Right lobe of liver (tissue), 6 donors: Measurements from ENCODE around the gene SMIM13. TPM values are rescaled to one million over a fixed set of nuclear protein-coding genes. Genes with fewer than 3 reads are reported as not detected.

Source experiments
- ATAC-seq, 4 donors: fragments of 200-7000 bp; cut with Tn5 transposase; one replicate each; pipeline ENCODE4 v1.9.1; 2020; ENCODE audit warnings: mild to moderate bottlenecking in 4 of 4, moderate library complexity in 4 of 4
- DNase-seq, 3 donors: peaks; one replicate each; pipeline ENCODE4 v3.0.0-alpha.2; 2020
- H3K27ac ChIP-seq, 3 donors: fragments of 200-600 bp; one replicate each; pipeline ENCODE4 v1.8.0; 2022
- H3K27me3 ChIP-seq, 2 donors: fragments of 200-600 bp; one replicate each; pipeline ENCODE4 v1.8.0; 2022
- H3K36me3 ChIP-seq, 4 donors: fragments of 200-600 bp; sonication (generic) in 1 of 4; one replicate each; pipeline versions ENCODE4 v1.5.1 to v1.8.0; 2017 to 2022; ENCODE audit warnings: control low read depth in 1 of 4
- H3K4me1 ChIP-seq, 4 donors: fragments of 200-600 bp; sonication (generic) in 1 of 4; one replicate each; pipeline versions ENCODE4 v1.5.1 to v1.8.0; 2017 to 2022; ENCODE audit warnings: control low read depth in 1 of 4
- H3K4me3 ChIP-seq, 3 donors: fragments of 200-600 bp; one replicate each; pipeline ENCODE4 v1.8.0; 2022
- H3K9me3 ChIP-seq, 4 donors: fragments of 200-600 bp; sonication (generic) in 1 of 4; one replicate each; pipeline versions ENCODE4 v1.5.1 to v1.8.0; 2017 to 2022; ENCODE audit warnings: control low read depth in 1 of 4
- POLR2A ChIP-seq: fragments of 450-650 bp; IDR thresholded peaks from one replicate; pipeline ENCODE4 v1.6.1; 2017; ENCODE audit warnings: antibody characterized with exemption, mild to moderate bottlenecking
- WGBS: methylation state at CpG from one replicate; pipeline ENCODE4 v1.1.6; 2018; ENCODE audit warnings: low coverage, low lambda C conversion rate; ENCODE audit not compliant: insufficient coverage; ENCODE audit errors: missing lambda C conversion rate; 5-methylcytosine and 5-hydroxymethylcytosine counted together
- intact Hi-C, 2 donors: fragments of 100-400 bp; cut with DNase I; formaldehyde crosslinking; loops; one replicate each; pipeline versions ENCODE4 v1.11.2 to v1.14.1; 2022
- total RNA-seq, 6 experiments: library from RNA; depleted of rRNA in 2 of 6; stranded (reverse); fragments of >200 nt in 2 of 6; fragmentation: NEBNext Ultra II Directional in 3 of 6; extraction: Animal tissue kit (Norgen Biotek cat#: 25700) in 3 of 6; gene quantifications; one replicate each; pipeline versions ENCODE4 v1.1.0 to v1.2.4, GENCODE V29; 2016 to 2023
- TF ChIP-seq, protein P1 (sequence below), 4 donors: fragments of 200-600 bp in 3 of 4; fragments of 450-650 bp in 1 of 4; IDR thresholded peaks; one replicate each; pipeline versions ENCODE4 v1.5.1 to v1.8.0; 2016 to 2022; ENCODE audit warnings: antibody characterized with exemption in 4 of 4, mild to moderate bottlenecking in 2 of 4
- donor health status: DM: no; HTN: yes; CAD: no.
- donor health status: DM: no; HTN: no; CAD: no.
- donor health status: DM: no; HTN: no; CAD: no.
- donor health status: DM: no; HTN: yes; CAD: no.
- donor health status: DM: no; HTN: yes; CAD: no.

Gene SMIM13
- total RNA-seq, 6 experiments from 2014 or later: 6.4 to 9.5 (median 7.6) TPM

DNA sequence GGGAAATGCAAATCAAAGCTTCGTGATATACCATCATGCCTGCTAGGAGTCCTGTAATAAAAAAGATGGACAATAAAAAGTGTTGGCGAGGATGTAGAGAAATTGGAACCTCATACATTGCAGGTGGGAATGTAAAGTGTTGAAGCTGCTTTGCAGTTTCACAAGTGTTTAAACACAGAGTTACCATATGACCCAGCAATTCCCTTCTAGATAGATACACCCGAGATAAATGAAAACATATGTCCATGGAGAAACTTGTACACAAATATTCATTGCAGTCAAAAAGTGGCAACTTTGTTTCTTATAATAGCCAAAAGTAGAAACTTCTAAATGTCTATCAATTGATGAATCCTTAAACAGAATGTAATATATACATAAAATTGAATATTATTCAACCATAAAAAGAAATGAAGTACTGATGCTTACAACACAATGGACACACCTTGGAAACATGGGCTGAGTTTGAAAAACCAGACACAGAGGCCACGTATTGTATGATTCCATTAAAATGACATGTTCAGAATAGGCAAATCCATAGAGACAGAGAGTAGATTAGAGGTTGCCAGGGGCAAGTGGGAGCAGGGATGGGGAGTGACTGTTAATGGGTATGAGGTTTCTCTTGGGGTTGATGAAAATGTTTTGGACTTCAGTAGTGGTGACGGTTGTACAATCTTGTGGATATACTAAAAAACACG, 38.7 kb downstream of the SMIM13 start:
- Histone ChIP-seq H3K36me3 (peaks cover 0 to 14% (median 6%) of the 10 kb centered on the region in 4 donors), H3K27ac (no peak overlapping the region), H3K27me3 (no peaks in the 10 kb centered on the region), H3K4me1 (no peaks in the 10 kb centered on the region), H3K9me3 (no peaks in the 10 kb centered on the region), H3K4me3 (no peak overlapping the region)
- ATAC-seq (no peak), DNase-seq (no peak)
- TF ChIP-seq, protein P1, sequence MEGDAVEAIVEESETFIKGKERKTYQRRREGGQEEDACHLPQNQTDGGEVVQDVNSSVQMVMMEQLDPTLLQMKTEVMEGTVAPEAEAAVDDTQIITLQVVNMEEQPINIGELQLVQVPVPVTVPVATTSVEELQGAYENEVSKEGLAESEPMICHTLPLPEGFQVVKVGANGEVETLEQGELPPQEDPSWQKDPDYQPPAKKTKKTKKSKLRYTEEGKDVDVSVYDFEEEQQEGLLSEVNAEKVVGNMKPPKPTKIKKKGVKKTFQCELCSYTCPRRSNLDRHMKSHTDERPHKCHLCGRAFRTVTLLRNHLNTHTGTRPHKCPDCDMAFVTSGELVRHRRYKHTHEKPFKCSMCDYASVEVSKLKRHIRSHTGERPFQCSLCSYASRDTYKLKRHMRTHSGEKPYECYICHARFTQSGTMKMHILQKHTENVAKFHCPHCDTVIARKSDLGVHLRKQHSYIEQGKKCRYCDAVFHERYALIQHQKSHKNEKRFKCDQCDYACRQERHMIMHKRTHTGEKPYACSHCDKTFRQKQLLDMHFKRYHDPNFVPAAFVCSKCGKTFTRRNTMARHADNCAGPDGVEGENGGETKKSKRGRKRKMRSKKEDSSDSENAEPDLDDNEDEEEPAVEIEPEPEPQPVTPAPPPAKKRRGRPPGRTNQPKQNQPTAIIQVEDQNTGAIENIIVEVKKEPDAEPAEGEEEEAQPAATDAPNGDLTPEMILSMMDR (IDR thresholded peaks at IDR 0.05): no peak
- TF ChIP-seq POLR2A: no peak
- intact Hi-C loops: no loop called here
- WGBS: 87% methylated on average over 6 of the region's 6 CpGs

DNA sequence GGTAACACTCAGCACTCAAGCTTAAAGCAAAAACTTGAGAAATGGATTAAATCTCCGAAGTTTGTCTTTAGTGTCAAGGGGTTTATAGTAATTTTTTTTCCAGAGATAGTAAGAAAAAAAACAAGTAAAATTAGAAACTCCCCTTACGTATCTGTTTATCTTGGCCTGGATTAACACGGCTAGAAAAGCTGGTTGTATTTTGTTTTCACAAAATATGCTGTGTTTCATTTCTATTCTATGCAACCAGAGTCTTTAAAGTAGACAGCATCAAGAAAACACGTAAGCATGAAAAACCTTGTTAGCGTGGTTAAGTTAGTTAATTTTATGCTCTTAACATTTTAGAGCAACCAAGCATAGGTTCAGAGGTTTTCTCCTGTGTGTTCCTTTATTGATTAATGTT, 39.6 kb downstream of the SMIM13 start:
- intact Hi-C loops: no loop called here
- WGBS: 80% methylated on average over 5 of the region's 5 CpGs
- Histone ChIP-seq H3K27ac (no peak overlapping the region), H3K27me3 (no peaks in the 10 kb centered on the region), H3K9me3 (no peaks in the 10 kb centered on the region), H3K4me3 (no peak overlapping the region), H3K36me3 (peaks cover 0 to 14% (median 6%) of the 10 kb centered on the region in 4 donors), H3K4me1 (no peaks in the 10 kb centered on the region)
- TF ChIP-seq, protein P1 (IDR thresholded peaks at IDR 0.05): no peak
- no peak for TF ChIP-seq POLR2A
- no peak for ATAC-seq
- DNase-seq: no peak

DNA sequence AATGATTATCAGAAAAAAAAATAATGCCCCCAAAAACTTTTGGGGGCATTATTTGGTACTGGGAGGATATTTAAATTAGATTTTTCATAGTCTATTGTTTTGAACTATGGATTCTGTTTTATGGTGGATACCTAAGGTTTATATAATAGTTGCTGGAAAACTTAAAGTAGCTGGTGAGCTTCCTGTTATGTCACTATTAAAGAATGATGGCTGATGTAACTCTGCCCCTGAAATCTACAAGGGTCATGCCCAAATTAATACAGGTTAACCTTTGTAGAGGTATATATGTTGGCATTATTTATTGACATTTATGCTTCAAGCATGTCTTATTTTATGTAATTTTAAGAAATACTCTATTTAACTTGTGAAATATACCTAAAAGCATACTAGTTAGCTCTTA, 43.2 kb downstream of the SMIM13 start:
- DNase-seq: no peak
- no peak for ATAC-seq
- Histone ChIP-seq H3K27ac (no peak overlapping the region), H3K9me3 (no peaks in the 10 kb centered on the region), H3K4me1 (no peaks in the 10 kb centered on the region), H3K36me3 (peaks cover 0 to 14% (median 6%) of the 10 kb centered on the region in 4 donors), H3K27me3 (no peaks in the 10 kb centered on the region), H3K4me3 (no peak overlapping the region)
- intact Hi-C loops: no loop called here
- TF ChIP-seq, protein P1 (IDR thresholded peaks at IDR 0.05): no peak
- TF ChIP-seq POLR2A: no peak

DNA sequence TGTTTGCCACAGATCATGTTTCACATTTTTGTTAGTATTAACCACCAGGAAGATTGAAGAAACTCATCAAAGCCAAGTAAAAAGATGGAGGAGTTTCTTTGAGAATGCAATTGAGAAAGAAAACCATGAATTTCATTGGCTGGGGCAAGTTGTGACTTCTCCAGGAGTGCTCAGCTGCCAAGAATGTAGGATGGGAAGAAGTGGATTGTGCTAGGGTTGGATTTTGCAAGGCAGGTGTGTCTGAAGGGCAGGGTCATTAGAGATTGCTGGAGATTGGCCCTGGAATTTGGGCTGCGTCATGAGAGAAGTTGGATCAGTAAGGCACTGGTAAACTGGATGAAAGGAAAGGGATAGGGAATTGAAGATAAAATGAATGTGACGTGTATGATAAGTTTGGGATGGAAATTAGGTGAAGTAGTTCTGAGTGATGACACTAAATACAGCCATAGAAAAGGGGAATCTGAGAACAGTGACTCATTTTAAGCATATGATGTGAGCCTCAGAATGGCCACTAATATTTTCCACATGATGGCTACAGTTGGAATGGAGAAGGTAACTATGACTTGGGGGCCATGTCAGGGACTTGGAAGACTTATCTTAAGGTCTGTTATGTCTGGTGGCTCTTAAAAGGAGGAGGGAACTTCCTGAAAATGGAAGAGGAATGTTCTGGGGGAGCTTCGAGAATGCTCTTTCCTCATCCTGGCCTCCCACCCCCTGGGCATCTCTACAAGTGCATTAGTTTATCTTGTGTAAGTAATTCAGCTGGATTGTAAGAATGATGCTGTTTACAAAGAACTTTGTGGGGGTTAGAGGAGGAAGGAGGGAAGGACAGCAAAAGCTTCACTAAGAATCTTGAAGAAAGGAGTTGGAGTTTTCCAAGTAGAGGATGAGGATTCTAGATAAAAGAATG, 45.7 kb downstream of the SMIM13 start:
- Histone ChIP-seq H3K4me1 (no peaks in the 10 kb centered on the region), H3K36me3 (peaks cover 0 to 14% (median 6%) of the 10 kb centered on the region in 4 donors), H3K27ac (no peak overlapping the region), H3K4me3 (no peak overlapping the region), H3K9me3 (no peaks in the 10 kb centered on the region), H3K27me3 (no peaks in the 10 kb centered on the region)
- DNase-seq: no peak
- intact Hi-C loops: no loop called here
- 84% methylated on average over 3 of the region's 3 CpGs for WGBS
- no peak for ATAC-seq
- TF ChIP-seq, protein P1 (IDR thresholded peaks at IDR 0.05): no peak
- TF ChIP-seq POLR2A: no peak
